ENCODE results near the gene ACTG2. TPM values are rescaled to one million over a fixed set of nuclear protein-coding genes. Genes with fewer than 3 reads are reported as not detected.

ACTG2 gene
- total and polyA plus RNA-seq, 10 donors, result 0.60 to 17.6 (median 4.3) TPM

- Histone ChIP-seq H3K27ac (no peak overlapping the region), H3K9me3 (no peaks in the 10 kb centered on the region), H3K4me1 (peaks cover 0 to 9% (median 0%) of the 10 kb centered on the region in 6 donors), H3K4me3 (no peak overlapping the region), H3K27me3 (replicated peaks in 1 of 7) (peaks cover 0 to 9% (median 0%) of the 10 kb centered on the region in 7 donors), H3K36me3 (no peaks in the 10 kb centered on the region)
- TF ChIP-seq POLR2A (IDR thresholded peaks at IDR 0.05), result no peak
- TF ChIP-seq CTCF (IDR thresholded peaks at IDR 0.05 in 8 of 11, conservative IDR thresholded peaks at IDR 0.05 in 3 of 11), result no peak
- WGBS, 5 donors, result 87 to 96% (median 91%) methylated on average over 2 to 3 of the region's 3 CpGs
- DNase-seq, result no peak
- intact Hi-C loops (cut with DNase I; ENCODE audit: low total_unique reads), result no loop called here
Measured at GRCh38 chr2:73918856-73919255, 26.0 kb downstream of the ACTG2 start.

- no peaks in the 10 kb centered on the region for H3K36me3 ChIP-seq
- H3K27ac ChIP-seq, result no peak overlapping the region
- no peaks in the 10 kb centered on the region for H3K9me3 ChIP-seq
- intact Hi-C loops (cut with DNase I; ENCODE audit: low total_unique reads), result no loop called here
- H3K27me3 ChIP-seq (replicated peaks in 1 of 7), result peaks cover 0 to 9% (median 0%) of the 10 kb centered on the region in 7 donors
- DNase-seq, result no peak
- TF ChIP-seq CTCF (IDR thresholded peaks at IDR 0.05 in 8 of 11, conservative IDR thresholded peaks at IDR 0.05 in 3 of 11), result no peak
- TF ChIP-seq POLR2AphosphoS5 (IDR thresholded peaks at IDR 0.05), result no peak
- TF ChIP-seq POLR2A (IDR thresholded peaks at IDR 0.05), result no peak
- peaks cover 0 to 9% (median 0%) of the 10 kb centered on the region in 6 donors for H3K4me1 ChIP-seq
- 88 to 94% (median 90%) methylated on average over 7 of the region's 7 CpGs for WGBS, 5 donors
- no peak overlapping the region for H3K4me3 ChIP-seq
Measured at GRCh38 chr2:73919596-73920228, 26.9 kb downstream of the ACTG2 start.

GRCh38 chr2:73920577-73921545 lies 28.1 kb downstream of the ACTG2 start:
- peak; percentile 80 for DNase-seq
- peaks cover 0 to 9% (median 0%) of the 10 kb centered on the region in 7 donors for H3K27me3 ChIP-seq (replicated peaks in 1 of 7)
- no peaks in the 10 kb centered on the region for H3K9me3 ChIP-seq
- H3K4me1 ChIP-seq, result peaks cover 0 to 18% (median 4%) of the 10 kb centered on the region in 6 donors
- H3K27ac ChIP-seq, result no peak overlapping the region
- WGBS, 5 donors, result 60 to 65% (median 63%) methylated on average over 12 of the region's 12 CpGs
- no peaks in the 10 kb centered on the region for H3K36me3 ChIP-seq
- H3K4me3 ChIP-seq, result no peak overlapping the region
- intact Hi-C loops (cut with DNase I; ENCODE audit: low total_unique reads), result no loop called here
- no peak for TF ChIP-seq POLR2AphosphoS5 (IDR thresholded peaks at IDR 0.05)
- TF ChIP-seq CTCF (IDR thresholded peaks at IDR 0.05 in 8 of 11, conservative IDR thresholded peaks at IDR 0.05 in 3 of 11), result peak in 3 of 11 experiments; percentile 11 to 33 (median 12)

GRCh38 chr2:73921581-73921980 lies 28.8 kb downstream of the ACTG2 start:
- H3K9me3 ChIP-seq, result no peaks in the 10 kb centered on the region
- no peak overlapping the region for H3K4me3 ChIP-seq
- no peak for TF ChIP-seq POLR2AphosphoS5 (IDR thresholded peaks at IDR 0.05)
- no peak for TF ChIP-seq CTCF (IDR thresholded peaks at IDR 0.05 in 8 of 11, conservative IDR thresholded peaks at IDR 0.05 in 3 of 11)
- no peak for TF ChIP-seq POLR2A (IDR thresholded peaks at IDR 0.05)
- no peak overlapping the region for H3K27ac ChIP-seq
- peaks cover 0 to 9% (median 0%) of the 10 kb centered on the region in 7 donors for H3K27me3 ChIP-seq (replicated peaks in 1 of 7)
- 81 to 94% (median 91%) methylated on average over 9 of the region's 9 CpGs for WGBS, 5 donors
- peaks cover 0 to 23% (median 10%) of the 10 kb centered on the region in 6 donors for H3K4me1 ChIP-seq
- no peak for DNase-seq
- no peaks in the 10 kb centered on the region for H3K36me3 ChIP-seq
- intact Hi-C loops (cut with DNase I; ENCODE audit: low total_unique reads), result no loop called here

Measured in spleen (tissue), 11 donors.